Iris pigment epithelial cell (primary cell): ENCODE data around the gene KMT2B.
"Not testable (repeated sequence)": the region's sequence is repeated elsewhere in the genome, so short reads cannot be mapped to it uniquely, and the experiment has no call there.

Experiments used
- DNase-seq: peaks from one replicate; pipeline ENCODE4 v3.0.0-alpha.2; 2011; ENCODE audit warnings: low read depth

KMT2B gene

DNA sequence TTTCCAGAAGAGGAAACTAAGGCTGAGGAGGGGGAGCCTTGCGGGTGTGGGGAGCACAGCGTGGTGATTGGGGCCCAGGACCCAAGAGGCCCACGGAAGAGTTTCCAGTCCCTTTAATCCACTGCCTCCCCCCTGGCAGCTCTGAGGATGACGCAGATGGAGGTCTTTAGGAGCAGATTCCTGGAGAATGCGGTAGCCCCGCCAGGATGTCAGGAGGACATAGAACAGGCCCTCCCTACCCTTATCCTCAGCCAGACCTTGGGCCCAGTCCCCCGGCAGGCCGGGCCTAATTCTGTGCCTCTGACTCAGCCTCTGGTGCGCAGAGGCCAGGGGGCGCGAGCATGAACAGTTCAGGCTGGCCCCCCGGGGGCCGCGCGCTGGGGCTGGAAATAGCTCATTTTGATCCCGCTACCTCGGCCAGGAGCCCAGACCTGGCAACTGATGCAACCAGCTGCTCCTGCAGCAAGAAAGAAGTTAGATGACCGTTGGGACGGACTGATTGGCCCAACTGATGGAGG, 39.5 kb downstream of the KMT2B start:
- peak; percentile 90 for DNase-seq

DNA sequence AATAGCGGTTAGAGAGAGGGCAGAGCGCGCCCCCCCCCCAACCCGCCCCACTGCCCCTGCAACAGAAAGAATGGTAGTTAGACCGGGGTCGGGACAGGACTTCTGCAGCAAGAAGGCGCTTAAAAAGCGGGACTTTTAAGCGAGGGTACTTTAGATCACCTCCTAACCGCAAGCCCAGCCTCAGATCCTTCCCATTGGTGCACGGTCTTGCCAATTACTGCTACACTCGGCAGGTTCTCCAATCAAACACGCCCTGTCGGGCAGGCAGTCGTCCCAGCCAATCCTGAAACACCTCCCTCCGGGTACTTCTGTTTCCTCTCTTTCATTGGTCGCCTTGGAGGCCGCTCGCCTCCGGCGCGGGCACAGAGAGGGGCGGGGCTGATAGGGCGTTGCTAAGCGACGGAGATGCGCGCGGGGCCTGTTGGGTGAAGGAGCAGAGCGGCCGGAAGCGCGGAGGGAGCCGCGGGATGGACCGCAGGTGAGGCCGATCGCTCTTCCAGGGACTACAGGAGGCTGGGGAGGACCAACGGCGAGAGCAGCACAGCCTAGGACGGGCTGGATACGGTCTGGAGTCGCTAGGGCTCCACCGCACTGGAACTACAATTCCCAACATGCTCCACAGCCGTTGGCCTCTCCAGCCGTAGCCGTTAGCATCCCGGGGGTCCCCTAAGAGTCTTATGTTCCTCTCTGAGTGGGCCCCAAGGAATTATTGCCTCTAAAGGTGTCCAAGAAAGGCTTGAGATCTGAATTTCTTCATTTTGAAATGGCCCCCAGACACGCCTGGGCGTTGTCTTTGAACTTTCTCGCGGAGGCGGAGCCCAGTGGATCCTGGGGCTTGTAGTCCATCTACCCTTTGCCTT, 40.2 kb downstream of the KMT2B start, which contains the start of gene PROSER3:
PROSER3 (plus strand) TSS at position 428 of the 860 bp plus-strand sequence; CDS start at position 468, 40 bp downstream.
- DNase-seq, result peak; percentile 100

DNA sequence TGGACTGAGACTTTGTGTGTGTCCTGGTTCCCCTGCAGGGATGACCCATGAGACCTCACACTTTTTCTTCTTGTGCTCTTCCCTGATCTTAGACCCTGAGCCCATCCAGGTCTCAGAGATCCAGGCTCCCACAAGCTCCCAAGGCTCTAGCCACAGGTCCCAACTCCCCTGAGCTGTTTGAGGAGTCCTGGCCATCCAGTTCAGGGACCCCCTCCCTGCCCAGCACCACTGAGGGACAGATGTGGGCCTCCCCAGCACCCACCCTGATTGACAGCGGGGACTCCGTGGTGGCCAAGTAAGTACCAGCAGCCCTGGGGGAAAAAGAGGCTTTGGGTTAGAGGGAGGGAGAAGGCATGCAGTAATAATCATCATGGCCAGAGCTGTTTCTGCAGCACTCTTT, 41.9 kb downstream of the KMT2B start:
- DNase-seq, result no peak

DNA sequence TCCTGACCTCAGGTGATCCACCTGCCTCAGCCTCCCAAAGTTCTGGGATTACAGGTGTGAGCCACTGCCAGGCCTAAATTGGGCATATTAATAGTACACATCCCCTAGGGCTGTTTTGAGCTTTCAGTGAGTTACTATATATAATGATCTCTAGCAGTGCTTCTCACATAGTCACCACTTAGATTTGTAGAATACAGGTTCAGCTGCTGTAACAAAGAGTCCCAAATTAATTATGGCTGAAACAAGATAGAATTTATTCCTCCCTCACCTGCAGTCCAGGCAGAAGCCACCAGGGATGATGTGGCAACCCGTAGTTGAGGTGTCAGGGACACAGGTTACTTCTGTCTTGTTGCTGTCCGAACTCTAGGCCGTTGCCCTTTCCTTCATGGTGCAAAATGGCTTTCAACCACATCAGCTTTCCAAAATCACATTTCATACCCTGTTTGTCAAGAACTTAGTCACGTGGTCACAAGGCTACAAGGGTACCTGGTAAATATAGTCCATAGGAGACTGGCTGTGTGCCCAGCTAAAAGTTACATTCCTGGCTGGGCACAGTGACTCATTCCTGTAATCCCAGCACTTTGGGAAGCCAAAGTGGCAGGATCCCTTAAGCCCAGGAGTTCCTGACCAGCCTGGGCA, 43.0 kb downstream of the KMT2B start:
- DNase-seq, result no peak

DNA sequence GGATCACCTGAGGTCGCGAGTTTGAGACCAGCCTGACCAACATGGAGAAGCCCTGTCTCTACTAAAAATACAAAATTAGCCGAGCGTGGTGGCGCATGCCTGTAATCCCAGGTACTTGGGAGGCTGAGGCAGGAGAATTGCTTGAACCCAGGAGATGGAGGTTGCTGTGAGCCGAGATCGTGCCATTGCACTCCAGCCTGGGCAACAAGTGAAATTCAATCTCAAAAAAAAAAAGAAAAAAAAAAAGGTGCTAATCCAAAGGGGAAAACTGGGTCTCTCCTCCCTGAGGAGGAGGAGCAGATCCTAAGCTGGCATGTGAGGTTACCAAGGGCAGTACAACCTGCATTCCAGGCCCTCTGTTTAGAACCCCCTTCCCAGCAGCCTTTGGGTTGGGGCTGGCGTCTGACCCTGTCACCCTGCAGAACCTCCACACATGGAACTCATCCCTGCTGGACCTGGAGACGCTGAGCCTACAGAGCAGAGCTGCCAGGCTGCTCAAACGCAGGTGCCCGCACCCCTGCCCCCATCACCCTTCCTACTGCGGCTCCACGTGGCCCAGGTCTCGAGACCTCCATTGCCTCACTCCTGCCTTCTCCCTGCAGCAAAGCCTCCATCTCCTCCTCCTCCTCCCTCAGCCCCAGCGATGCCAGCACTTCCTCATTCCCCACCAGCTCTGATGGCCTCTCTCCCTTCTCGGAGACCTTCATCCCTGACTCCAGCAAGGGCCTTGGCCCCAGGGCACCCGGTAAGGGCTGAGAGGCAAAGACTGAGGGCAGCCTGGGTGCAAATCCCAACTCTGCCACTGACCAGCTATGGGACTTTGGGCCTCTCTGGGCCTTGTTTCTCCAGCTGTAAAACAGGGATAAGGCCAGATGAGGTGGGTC, 46.9 kb downstream of the KMT2B start:
- DNase-seq, result no peak

DNA sequence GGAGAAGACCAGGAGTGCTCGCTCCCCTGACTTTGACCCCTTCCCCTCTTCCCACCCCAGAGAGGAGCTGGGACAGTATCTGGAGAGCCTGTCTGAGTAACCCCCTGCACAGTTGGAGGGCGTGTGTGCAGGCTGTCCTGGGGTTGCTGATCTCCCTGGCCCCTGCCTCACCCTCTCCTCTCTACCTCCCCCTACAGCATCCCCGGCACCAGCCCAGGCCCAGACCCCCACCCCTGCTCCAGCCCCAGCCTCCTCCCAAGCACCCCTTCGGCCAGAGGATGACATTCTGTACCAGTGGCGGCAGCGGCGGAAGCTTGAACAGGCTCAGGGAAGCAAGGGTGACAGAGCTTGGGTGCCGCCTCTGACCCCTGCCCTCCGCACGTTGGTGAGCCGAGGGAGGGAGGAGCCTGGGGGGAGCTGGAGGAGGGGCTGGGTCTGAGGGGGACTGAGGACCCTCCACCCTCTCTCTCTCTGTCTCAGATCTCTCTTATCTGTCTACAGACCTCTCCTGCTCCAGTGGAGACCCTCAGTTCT, 48.8 kb downstream of the KMT2B start:
- DNase-seq, result no peak

DNA sequence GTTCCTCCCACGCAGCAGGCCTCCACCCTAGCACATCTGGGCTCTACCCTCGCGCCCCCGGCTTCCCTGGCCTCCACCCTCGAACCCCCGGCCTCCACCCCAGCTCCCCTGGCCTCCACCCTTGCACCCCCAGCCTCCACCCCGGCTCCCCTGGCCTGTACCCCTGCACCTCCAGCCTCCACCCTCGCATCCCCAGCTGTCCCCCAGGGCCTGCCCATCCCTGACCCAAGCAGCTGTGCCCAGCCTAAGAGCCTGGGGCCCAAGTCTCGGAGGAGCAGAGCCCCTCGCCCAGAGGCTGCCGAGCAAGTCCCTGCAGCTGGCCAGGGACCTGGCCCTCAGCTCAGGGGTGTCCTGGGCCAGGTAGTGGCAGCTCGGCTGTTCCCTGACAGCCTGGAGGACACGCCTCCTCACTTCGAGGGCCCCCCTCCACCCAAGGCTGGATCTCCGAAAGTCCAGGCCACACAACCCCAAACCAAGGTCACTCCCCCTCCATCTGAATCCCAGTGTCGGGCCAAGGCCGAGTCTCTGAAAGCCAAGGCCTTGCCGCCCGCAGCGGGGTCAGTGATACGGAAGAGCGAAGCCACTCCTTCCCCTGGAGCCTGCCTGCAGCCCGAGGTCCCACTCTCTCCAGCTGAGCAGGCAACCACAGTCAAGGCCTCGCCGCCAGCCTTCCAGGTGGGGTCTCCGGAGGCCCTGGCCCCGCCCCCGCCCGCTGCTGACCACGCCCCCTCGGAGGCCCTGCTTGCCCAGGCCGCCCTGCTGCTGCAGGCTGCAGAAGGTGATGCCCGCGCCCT, 49.7 kb downstream of the KMT2B start:
- DNase-seq, result no peak

DNA sequence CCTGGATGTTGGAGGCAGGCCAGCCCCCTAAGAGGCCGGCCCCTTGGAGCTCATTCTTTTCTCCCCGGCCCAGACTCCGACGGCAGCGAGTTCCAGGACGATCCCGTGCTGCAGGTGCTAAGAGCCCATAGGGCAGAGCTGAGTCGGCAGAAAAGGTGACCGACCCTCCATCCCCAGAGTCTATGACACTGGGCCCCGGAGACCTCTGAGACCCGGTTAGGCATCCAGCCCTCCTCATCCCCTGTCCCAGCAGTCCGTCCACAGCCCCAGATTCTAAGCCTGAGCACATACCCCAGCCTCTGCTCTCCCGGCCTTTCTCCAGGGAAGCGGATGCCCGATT, 50.2 kb downstream of the KMT2B start:
- DNase-seq, result no peak

DNA sequence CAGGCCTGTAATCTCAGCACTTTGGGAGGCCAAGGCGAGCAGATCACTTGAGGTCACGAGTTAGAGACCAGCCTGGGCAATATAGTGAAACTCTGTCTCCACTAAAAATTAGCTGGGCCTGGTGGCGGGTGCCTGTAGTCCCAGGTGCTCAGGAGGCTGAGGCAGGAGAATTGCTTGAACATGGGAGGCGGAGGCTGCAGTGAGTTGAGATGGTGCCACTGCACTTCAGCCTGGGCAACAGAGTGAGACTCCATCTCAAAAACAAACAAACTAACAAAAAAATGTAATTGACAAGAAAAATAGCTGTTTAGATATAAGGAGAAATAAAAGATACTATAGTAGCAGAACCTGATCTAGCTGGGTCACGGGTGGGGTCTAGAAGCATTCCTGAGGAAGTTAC, 54.6 kb downstream of the KMT2B start:
- not testable (repeated sequence) for DNase-seq

DNA sequence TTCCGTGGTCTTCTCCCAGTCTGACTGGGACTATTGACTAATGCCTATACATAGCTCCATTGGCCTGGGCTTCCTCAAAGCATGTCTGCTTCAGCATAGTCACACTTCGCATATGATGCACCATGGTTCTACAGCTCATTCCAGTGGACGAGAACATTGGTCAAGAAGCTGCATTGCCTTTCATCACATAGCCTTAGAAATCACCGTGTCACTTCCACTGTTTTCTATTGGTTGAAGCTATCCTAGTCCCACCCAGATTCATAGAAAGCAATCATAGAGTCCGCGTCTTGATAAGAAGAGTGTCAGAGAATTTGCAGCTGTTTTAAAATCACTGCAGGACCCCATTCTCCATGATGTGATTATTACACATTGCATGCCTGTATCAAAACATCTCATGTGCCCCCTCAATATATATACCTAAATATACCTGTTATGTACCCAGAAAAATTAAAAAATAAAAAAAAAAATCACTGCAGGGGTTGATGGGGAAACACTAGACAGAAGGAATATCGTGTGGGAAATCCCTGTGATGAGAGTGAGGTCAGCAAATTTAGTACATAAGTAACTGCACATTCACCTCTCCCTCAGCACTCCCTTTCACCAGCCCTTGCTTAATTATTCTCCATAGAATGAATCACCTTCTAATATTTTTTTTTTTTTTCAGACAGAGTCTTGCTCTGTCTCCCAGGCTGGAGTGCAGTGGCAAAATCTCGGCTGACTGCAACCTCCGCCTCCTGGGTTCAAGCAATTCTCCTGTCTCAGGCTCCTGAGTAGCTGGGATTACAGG, 55.4 kb downstream of the KMT2B start:
- no peak for DNase-seq

DNA sequence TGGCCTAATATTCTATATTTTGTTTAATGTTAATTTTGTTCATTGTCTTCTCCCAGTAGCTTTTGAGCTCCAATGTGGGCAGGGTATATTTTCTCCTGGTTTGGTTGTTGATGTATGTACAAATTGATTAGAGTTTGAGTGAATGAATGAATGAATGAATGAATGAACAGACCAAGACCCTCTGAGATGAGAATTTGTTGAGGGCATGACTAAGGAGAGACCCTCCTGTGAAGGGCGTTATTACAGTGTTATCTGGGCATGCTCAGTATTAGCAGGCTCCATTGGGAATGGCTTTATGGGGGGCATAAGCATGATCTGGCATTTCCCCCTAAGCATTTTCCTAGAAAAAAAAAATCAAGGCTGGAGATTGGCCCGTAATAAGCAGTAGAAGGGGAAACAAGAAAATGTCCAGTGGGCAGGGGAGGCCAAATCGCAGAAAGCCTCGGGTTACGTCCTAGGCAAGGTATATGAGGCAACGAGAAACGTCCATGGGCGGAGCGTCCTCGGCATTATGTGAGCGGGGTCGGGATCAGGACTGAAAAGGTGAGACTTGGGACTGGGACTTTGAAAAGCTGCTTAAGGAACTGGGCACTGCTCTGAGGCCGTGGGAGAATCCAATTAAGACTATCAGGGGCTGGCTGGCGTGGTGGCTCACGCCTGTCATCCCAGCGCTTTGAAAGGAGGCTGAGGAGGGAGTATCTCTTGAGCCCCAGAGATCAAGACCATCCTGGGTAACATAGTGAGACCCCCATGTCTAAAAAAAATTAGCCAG, 56.7 kb downstream of the KMT2B start:
- no peak for DNase-seq

DNA sequence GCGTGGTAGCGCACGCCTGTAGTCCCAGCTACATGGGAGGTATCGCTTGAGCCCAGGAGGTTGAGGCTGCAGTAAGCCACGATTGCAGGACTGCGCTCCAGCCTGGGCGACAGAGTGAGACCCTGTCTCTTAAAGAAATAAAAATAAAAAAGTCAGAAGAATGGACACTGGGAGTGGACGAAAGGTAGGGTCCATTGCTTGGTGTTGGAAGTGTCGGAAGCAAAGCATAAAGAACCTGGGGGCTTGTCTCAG, 57.2 kb downstream of the KMT2B start:
- DNase-seq, result no peak

DNA sequence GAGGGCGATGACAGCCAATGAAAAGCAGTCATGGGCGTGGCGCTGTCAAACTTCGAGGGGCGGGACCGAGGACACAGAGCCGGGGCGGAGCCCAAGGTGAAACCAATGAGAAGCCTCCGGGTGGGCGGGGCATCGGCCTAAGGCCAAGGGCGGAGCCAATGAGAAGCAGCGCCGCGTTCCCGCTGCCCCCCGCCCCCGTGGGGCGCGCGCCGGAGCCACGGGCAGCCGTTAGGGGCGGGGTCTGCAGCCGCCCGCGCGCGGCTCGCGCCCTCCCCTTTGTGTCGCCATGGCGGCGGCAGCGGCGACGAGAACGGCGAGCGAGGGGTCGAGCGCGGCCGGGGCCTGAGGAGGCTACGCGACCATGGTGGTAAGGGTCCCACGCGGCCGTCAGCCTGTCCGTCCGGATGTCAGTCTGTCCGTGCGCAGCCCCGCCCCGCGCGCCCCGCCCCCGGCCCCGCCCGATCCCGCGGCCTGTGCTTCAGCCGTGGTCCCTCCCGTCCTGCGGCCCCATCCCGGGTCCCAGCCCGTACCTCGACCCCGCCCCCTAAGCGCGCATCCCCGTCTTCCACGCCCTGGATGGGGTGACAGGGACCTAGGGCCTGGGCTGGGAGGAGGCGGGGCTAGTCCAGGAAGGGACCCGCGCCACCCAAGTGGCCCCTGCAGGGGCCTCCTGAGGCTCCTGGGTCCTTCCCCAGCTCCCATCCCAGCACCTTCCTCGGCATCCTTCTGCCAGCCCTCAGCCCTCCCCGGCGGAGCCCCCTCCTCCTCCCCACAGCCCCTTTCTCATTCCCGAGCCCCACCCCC, 57.7 kb downstream of the KMT2B start, which contains the start of gene ARHGAP33:
ARHGAP33 (plus strand) TSS at position 267 of the 804 bp plus-strand sequence; CDS start at position 362, 95 bp downstream.
- DNase-seq, result peak; percentile 94

DNA sequence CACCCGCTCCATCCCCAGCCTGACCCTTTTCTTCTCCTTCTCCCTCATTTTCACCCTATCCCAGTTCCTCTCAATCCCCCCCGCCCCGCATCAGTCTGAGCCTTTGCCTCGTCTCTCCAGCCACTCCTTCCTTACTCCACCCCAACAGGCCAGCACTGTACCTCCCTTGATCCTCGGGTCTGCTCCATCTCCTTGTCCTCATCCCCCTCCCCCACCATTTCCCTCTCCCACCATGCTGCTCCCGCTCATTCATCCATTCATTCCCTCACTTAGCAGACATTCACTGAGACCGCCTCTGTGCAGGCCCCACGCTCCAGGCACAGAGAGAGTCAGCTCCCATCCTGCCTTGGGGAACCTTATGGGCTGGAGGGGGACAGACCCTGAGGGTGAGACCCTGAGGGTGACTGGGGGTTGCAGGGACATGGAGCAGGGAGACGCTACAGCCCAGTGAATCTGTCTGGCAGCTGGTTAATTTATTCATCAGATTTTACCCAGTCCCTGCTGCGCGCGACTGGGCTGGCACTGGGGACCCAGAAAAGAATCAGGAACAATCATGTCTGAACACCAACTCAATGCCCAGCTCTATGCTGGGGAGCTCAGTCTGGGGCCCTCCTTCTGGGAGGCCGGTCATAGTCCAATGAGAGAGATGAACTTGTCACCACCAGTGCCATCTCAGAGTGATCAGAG, 58.4 kb downstream of the KMT2B start:
- DNase-seq, result no peak

DNA sequence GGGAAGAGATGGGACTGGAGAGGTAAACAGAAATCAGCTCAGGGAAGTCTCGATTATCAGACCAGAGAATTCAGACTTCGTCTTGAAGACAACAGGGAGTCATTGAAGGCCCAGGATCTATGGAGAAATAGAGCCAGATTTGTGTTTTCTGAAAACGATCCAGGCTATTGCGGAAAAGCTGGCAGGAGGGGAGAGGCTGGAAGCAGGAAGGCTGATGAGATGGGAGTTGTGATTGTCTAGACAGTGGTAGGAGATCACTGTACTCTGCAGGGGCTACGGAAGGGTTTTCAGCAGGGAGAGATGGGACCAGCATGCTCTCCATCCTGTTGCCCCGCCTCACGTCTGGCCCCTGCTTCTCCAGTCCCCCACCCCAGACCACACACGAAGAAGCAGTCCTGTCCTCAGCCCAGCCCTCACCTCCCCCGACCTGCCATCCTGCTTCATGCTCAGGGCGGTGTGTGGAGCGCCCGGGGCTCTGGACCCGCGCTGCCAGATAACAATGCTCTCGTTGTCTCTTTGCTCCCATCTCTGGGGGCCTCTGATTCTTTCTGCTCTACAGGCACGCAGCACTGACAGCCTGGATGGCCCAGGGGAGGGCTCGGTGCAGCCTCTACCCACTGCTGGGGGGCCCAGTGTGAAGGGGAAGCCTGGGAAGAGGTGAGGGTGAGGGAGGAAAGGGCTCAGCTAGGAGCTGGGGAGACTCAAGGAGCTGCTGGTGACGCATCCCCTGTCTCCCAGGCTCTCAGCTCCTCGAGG, 59.5 kb downstream of the KMT2B start:
- no peak for DNase-seq

DNA sequence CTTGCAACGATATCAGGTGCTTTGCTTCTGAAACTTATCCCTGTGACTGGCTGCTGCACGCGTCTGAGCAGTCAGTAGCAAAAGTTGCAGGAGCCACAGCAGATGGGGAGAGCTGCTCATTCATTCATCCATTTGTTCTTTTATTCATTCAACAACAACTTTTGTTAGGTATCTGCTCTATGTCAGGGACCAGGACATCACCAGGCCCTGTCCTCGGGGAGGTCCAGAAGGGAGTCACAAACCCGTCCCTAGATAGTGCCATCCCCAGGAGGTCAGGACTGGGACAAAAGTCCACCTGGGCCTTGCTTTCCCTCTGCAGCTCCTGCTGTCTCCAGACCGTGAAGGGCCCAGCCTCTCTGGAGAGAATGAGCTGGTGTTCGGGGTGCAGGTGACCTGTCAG, 60.2 kb downstream of the KMT2B start:
- no peak for DNase-seq

DNA sequence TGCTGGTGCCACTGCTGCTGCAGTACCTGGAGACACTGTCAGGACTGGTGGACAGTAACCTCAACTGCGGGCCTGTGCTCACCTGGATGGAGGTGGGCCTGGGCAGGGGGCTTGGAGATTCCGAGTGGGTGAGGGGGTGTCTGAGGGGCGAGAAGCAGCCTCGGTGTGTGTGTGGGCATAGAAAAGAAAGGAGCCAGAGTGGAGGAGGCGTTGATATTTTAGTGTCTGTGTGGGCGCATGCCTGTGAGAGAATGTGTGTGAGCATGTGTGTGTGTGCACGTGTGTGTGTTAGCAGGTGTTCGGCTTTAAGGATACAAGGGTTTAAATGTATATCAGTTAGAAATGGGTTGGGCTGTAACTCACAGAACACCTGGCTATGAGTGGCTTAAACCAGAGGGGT, 61.2 kb downstream of the KMT2B start:
- no peak for DNase-seq

DNA sequence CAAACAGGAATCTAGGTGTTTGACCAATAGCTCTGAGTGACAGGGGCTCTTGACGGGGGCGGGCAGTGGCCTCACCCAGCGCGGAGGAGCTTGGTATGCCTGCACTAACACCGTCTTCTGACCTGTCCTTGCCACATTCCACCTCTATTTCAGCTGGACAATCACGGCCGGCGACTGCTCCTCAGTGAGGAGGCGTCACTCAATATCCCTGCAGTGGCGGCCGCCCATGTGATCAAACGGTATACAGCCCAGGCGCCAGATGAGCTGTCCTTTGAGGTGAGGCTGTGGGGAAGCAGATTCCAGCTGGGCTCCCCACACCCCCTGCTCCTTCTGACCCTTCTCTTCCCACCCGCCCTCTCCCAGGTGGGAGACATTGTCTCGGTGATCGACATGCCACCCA, 62.3 kb downstream of the KMT2B start:
- no peak for DNase-seq
